Chondrocyte (in vitro differentiated cells): ENCODE results near the gene ALDH3A1. TPM values are rescaled to one million over a fixed set of nuclear protein-coding genes. Genes with fewer than 3 reads are reported as not detected.
A peak's percentile ranks its signal among the peaks of the same experiment; 100 is the strongest.

ENCODE experiments used
- DNase-seq: peaks from one replicate; pipeline ENCODE4 v3.0.0; 2021; ENCODE audit warnings: mixed read lengths, low spot score
- H3K27ac Mint-ChIP-seq: one replicate; pipeline ENCODE4 v1.8.0; 2021; ENCODE audit warnings: mild to moderate bottlenecking, moderate library complexity, mixed read lengths; ENCODE audit not compliant: unreplicated experiment
- H3K27me3 Mint-ChIP-seq: 2 replicates; pipeline ENCODE4 v1.8.0; 2021; ENCODE audit warnings: low read depth, mixed read lengths
- H3K36me3 Mint-ChIP-seq: 2 replicates; pipeline ENCODE4 v1.8.0; 2021; ENCODE audit warnings: low read depth, mixed read lengths
- H3K4me1 Mint-ChIP-seq: 2 replicates; pipeline ENCODE4 v1.8.0; 2021; ENCODE audit warnings: low read depth, mild to moderate bottlenecking, mixed read lengths
- H3K4me3 Mint-ChIP-seq: one replicate; pipeline ENCODE4 v1.8.0; 2021; ENCODE audit warnings: mild to moderate bottlenecking, moderate library complexity, mixed read lengths; ENCODE audit not compliant: unreplicated experiment
- H3K9me3 Mint-ChIP-seq: 2 replicates; pipeline ENCODE4 v1.8.0; 2021; ENCODE audit warnings: low read depth, mixed read lengths
- total RNA-seq: library from RNA; stranded (reverse); gene quantifications from 3 replicates; pipeline ENCODE4 v1.2.1, GENCODE V29; 2021
- TF ChIP-seq, protein P1 (sequence below): fragments of 200-600 bp; sonication (generic); IDR thresholded peaks from 2 replicates; pipeline ENCODE4 v1.5.0; 2021; ENCODE audit warnings: antibody characterized with exemption, mild to moderate bottlenecking, moderate library complexity

The ALDH3A1 gene
- total RNA-seq, 1 donor from 2014 or later: not detected

DNA sequence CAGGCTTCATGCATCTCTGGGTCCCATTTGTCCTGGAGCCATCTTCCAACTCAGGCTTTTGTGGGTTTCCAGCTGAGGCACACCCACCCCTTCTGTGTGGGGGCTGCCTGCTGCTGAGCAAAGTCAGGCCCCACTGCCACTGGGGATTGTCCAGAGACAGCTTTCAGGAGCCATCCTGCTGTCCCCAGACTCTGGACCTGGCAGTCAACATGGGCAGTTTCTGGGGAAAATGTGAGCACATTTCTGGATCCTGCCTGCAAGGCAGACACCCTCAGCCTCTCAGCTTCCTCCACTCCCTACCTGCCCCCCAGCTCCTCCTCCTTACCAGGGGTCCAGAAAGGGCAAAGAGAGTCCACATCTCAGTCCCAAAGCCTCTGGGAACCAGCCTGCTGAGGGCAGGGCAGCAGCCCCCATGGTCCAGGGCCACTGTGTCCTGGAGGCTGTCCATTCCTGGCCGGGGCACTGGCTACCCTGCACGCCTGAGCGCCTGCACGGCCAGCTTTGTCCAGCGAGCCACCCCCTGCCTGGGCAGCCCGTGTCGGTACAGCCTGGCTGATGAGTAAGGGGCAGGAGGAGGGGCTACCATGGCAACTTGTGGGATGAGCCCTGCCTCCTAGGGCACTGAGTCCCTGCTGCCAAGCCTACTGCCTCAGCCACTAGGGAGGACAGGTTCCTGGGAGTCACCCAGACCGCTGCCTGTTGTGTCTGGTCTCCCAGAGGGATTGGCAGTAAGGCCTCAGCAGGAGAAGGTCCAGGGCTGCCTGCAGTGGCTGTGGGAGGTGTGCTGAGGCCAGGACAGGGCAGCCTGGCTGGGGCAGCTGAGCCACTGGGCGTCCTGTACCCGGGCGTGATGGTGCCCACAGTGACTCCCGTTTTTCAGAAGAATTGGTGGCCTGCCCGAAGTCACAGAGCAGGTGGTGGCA, 31.7 kb downstream of the ALDH3A1 start, which contains the start of gene SLC47A2:
SLC47A2 (minus strand) TSS at position 477 of the 923 bp plus-strand sequence; CDS start at position 448, 29 bp downstream.
- TF ChIP-seq, protein P1, sequence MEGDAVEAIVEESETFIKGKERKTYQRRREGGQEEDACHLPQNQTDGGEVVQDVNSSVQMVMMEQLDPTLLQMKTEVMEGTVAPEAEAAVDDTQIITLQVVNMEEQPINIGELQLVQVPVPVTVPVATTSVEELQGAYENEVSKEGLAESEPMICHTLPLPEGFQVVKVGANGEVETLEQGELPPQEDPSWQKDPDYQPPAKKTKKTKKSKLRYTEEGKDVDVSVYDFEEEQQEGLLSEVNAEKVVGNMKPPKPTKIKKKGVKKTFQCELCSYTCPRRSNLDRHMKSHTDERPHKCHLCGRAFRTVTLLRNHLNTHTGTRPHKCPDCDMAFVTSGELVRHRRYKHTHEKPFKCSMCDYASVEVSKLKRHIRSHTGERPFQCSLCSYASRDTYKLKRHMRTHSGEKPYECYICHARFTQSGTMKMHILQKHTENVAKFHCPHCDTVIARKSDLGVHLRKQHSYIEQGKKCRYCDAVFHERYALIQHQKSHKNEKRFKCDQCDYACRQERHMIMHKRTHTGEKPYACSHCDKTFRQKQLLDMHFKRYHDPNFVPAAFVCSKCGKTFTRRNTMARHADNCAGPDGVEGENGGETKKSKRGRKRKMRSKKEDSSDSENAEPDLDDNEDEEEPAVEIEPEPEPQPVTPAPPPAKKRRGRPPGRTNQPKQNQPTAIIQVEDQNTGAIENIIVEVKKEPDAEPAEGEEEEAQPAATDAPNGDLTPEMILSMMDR: no peak
- DNase-seq: no peak

DNA sequence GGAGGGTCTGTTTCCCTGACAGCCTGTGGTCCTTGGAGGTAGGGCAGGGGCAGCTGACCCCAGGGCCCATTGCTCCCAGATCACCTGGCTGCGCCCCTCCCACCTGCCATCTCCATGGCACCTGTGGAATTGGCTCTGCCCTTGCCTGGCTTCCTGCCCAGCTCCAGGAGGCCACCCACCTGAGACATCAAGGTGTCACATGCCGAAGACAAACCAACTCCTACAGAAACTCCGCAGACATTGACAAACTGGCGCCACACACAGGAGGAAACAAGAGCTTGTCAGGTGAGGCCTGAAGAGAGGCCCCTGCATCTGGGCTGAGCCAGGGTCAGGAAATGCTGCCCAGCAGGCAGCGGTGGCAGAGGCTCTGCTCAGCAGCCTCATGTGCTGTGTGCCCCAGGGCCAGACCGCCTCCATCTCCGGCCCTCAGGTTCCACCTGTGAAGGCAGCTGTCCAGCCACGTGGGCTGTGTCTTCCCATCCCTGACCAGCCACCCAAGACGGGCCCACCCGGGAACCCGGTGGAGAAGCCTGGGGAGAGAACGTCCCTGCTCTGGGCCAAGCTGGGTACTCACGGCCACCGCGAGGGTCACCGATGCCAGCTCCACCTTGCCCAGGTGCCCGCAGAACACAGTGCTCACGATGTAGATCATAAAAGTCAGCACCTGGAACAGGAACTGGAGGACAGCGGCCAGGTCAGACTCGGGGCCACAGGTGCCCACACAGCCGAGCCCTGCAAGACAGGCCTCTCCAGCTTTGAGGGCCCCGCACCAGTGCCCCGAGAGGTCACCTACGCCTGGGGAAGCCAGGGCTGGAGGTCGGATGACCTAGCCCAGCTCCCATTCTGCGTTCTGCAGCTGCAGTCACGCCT, 33.3 kb downstream of the ALDH3A1 start:
- H3K4me1 Mint-ChIP-seq: no peaks in the 10 kb centered on the region
- no peak overlapping the region for H3K27ac Mint-ChIP-seq
- H3K4me3 Mint-ChIP-seq: no peak overlapping the region
- DNase-seq: no peak
- TF ChIP-seq, protein P1: no peak
- no peaks in the 10 kb centered on the region for H3K36me3 Mint-ChIP-seq
- no peaks in the 10 kb centered on the region for H3K9me3 Mint-ChIP-seq
- H3K27me3 Mint-ChIP-seq: peaks cover 4% of the 10 kb centered on the region

More for the DNA sequence above, 31.7 kb downstream of the ALDH3A1 start, which contains the start of gene SLC47A2:
- Mint-ChIP-seq H3K9me3 (no peaks in the 10 kb centered on the region), H3K4me3 (no peak within 1 kb of the TSS), H3K4me1 (no peaks in the 10 kb centered on the region), H3K27ac (no peak within 1 kb of the TSS), H3K36me3 (no peaks in the 10 kb centered on the region), H3K27me3 (peaks cover 7% of the 10 kb centered on the region)

DNA sequence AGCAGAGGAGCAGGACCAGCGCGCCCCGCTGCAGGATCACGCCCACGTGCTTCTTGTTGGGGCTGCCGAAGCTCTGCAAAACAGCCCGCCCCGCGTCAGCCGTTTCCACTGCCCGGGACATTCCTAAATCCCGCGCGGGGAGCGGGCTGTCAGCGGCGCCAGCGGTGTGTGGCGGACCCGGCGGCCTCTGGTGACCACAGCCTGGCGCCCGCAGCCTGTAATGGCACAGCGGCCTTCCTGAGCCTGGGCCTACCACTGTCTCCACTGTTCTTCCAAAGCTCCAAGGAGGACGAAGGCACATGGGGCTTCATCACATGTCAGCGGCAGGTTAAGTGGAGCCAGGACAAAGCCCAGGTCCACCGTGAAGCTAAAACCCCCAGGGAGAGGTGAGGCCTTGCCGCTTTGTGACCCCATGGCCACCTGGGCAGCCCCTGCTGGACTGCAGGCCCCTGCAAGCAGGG, 34.2 kb downstream of the ALDH3A1 start:
- no peak for DNase-seq
- Mint-ChIP-seq H3K4me1 (no peaks in the 10 kb centered on the region), H3K27ac (no peak overlapping the region)

DNA sequence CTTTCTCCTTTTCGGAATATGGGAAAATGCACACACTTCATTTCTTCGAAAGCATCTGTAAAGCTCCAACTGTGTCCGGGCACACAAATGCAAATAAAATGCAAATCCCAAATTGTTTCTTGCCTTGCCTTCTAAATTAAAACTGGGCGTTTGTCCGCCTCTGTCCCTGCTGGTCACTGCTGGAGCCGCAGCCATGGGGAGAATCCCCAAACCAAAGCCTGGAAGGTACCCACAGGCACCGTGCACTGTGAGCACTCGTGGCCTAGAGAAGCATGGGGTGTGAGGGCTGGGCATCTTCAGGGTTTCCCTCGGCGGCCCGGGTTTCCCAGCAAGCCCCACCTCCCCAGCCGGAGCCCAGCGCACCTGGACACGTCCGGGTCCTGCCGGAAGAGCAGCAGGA, 34.6 kb downstream of the ALDH3A1 start:
- Mint-ChIP-seq H3K4me1 (no peaks in the 10 kb centered on the region), H3K4me3 (no peak overlapping the region), H3K27me3 (no peaks in the 10 kb centered on the region), H3K27ac (no peak overlapping the region), H3K36me3 (no peaks in the 10 kb centered on the region), H3K9me3 (no peaks in the 10 kb centered on the region)
- TF ChIP-seq, protein P1: peak; percentile 33
- no peak for DNase-seq

More for the DNA sequence above, 34.2 kb downstream of the ALDH3A1 start:
- H3K9me3 Mint-ChIP-seq: no peaks in the 10 kb centered on the region
- no peaks in the 10 kb centered on the region for H3K36me3 Mint-ChIP-seq
- no peak overlapping the region for H3K4me3 Mint-ChIP-seq
- TF ChIP-seq, protein P1: no peak
- no peaks in the 10 kb centered on the region for H3K27me3 Mint-ChIP-seq

DNA sequence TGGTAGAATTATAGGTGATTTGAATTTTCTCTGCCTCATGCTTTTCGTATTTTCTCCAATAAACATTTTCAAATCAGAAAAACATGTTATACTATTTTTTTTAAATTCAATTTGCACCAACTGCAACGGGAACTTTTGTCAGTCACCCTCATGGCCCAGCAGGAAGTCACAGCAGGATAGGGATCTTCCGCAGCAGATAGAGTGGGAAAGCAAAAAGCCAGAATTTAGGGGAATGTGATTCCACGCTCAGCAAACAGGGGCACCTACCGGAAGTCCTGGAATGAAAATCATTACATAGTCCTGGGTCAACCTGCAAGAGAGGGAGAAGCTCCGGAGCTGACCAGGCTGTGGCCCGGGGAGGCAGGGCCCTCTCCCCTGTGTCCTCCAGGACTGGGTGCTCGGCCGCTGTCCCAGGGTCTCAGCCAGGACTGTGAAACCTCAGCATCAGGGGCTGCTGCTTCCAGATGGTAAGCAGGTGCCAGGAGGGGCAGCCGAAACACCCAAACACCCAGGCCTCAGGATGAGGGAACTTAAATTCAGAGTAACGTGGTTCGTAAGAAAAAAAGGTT, 35.6 kb downstream of the ALDH3A1 start:
- Mint-ChIP-seq H3K4me3 (no peak overlapping the region), H3K4me1 (no peaks in the 10 kb centered on the region), H3K27ac (no peak overlapping the region), H3K36me3 (no peaks in the 10 kb centered on the region), H3K9me3 (no peaks in the 10 kb centered on the region), H3K27me3 (no peaks in the 10 kb centered on the region)
- TF ChIP-seq, protein P1: no peak
- no peak for DNase-seq
